HG02885 (cell line): ENCODE results near the gene MROH7.
"Not testable (repeated sequence)": the region's sequence is repeated elsewhere in the genome, so short reads cannot be mapped to it uniquely, and the experiment has no call there.

Experiments
- ATAC-seq: cut with Tn5 transposase; IDR thresholded peaks from one replicate; pipeline ENCODE4 v1.9.1; 2021; ENCODE audit warnings: mild to moderate bottlenecking; ENCODE audit not compliant: unreplicated experiment, poor library complexity

MROH7 gene

DNA sequence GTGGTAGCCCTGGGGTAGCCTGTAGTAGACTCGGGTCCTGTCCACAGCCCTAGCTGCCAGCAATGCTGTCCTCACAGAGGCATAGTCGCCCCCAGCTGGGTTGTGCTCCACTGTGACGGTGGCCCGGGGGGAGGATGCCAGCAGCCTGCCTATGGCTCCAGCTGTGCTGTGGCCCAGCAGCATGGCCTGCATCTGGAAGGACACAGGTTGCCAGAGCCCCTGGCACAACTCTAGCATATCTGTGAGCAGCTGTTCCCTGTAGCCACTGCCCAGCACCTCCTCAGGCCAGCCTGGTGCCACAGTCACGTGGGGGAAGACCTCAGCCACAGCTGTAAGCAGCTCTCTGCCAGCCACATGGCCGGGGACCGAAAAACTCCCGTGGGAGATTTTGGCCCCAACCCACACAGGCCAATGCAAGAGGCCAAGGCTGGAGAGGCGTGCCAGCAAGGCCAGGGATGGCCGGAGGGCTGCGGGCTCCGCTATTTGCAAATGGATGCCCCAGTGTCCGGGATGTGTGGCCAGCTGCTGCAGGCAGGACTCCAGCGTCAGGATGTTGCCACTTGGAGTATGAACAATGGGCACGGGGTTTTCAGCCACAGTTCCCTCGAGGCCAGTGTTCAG is 32.2 kb upstream of the MROH7 start:
- ATAC-seq: no peak

DNA sequence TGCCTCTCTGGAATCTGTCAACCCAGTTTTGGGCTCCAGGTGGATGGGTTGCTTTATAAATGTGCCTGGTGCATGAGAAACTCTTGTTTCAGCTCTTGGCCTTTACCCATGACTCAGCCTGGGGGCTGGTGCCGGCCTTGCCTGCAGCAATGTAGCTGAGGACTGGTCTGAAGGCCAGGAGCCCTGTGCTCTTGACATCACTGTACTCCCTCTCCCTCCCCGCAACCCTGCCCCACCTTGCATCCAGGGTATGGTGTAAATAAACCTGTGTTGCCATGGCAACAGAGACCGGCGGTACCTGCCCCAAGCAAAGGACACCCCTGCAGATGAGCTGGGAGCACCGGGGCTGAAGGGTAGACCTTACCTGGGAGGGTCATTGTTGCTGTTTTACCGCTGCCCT is 31.5 kb upstream of the MROH7 start:
- ATAC-seq: no peak

DNA sequence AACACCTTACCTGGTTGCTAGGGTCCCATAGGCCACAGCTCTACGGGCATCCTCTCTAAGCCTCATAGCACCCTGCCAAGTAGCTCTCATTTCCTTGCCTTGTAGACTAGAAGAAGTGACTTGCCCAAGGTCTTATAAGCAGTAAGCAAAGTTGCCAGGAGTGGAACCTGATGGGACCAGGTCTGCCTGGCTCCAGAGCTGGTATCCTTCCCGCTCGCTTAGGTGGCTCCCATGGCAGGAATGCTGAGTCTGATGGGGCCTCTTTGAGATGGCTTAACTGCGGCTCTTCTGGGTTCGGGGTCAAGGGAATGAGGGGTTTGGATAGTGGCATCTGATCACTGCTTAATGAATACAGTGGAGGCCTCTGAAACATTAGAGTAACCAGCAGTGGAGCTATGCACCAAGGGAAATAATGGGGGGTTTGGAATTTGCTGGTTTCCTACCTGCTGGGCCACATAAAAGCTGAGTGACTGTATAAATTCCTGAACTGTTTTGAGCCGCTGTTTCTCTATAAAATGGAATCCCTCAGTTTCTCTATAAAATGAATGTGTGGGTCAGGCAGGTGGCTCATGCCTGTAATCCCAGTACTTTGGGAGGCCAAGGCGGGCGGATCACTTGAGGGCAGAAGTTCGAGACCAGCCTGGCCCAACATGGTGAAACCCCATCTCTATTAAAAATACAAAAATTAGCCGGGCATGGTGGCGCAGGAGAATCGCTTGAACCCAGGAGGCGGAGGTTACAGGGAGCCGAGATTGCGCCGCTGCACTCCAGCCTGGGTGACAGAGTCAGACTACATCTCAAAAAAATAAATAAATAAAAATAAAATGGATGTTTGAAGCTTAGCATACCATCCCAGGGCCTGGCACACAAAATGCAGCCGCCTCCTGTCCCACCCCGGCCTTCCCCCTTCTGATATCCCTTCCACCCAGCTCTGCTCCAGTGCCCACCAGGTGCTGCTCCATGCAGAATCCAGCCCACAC is 30.7 kb upstream of the MROH7 start:
- ATAC-seq: no peak

DNA sequence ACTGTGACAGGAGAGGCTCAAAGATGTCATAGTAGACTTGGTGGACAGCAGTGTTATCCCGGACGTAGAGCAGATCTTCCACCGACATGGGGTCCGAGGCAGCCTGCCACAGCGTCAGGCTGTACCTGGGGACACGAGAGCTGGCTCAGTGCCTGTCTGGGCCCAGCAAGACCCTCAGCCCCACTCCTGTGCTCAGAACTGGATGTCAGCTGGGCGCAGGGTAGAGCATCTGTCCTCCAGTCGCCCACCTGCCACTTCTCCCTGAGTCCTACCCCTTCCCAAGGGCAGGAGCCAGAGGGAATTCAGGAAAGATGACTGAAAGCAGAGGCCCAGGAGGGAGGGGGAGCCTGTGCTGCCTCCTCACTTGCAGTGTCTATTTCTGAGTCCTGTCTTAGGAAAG is 30.0 kb upstream of the MROH7 start:
- no peak for ATAC-seq

DNA sequence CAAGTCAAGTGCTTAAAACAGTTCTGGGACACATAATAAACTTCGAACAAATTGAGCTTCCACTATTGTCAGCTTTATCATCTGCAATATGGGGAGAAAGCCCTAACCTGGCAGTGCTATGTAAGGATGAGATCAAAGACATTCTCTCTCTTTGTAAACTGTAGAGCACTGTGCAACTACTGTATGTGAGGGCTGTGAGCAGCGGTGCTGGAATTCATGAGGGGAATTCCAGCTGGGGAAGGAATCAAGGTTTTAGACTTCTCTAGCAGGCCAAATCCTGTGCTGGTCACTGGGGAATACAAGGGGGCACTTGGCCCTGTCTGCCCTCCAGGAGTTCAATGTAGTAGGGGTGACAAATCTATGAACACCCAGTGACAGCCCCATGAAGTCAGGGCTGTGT is 27.6 kb upstream of the MROH7 start:
- no peak for ATAC-seq

DNA sequence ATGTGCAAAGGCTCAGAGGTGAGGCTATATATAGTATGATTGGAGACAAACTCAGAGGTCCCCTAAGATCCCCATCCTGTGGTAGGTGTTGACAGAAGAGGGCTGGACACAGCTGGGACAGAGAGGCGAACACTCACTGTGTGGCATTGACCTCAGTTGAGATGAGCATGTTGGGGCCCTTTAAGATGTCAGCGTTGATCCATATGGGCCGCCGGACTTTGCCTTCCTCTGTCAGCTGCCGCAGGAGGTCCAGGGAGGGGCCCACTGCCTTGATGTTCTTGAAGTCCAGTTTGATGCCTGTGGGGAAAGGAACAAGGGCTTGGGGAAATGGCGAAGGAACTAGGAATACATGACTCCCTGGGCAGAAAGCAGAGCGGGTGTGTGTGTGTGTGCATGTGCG is 27.0 kb upstream of the MROH7 start:
- ATAC-seq: no peak

DNA sequence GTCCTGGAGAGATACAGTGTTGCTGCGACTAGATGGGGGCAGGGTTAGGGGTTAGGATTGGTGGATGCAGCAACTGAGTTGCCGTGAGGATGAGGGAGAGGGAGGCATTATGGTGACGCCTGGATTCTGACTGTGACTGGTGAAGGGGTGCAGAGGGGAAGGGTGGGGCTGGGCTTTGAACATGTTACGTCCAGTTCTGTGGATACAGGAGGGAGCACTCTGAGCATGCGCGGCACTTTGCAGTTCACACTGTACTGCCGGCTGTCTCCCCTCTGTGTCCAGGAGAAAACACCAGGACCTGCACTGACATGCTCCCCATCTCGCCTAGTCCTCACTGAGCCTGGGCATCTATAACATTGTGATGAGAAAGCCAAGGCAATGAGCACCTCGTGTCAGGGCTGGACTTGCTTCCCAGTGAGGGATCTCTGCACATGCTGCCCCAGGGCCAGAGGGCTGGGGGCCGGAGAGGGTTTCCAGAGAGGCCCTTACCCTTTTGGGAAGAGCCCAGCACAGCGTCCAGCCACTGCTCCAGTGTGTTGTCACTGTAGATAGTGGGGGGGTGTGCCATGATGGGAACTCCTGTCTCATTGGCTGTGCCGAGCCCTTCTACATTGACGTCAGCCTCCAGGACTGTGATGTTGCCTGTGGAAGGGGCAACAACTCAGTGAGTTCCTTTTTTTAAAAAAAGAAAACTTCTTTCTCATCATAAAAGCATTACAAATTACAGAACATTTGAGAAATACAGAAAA is 25.9 kb upstream of the MROH7 start:
- no peak for ATAC-seq

DNA sequence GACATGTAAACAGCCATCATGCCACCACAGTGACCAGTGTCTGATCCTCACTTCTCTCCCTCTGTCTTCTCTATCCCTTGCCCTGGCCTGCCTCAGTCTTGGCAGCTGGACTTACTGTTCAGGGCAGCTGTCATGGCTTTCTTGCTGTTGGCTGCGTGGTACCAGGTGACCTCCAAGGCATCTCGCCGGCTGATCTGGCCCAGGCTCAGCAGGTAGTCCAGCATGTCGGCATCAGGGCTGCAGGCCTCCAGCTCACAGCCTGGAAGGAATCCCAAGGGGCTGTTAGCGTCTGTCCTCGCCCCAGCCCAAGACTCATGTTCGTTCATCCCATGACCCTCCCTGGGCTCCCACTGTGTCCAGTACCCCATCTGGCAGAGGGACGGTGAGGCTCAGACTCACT is 21.8 kb upstream of the MROH7 start:
- no peak for ATAC-seq

DNA sequence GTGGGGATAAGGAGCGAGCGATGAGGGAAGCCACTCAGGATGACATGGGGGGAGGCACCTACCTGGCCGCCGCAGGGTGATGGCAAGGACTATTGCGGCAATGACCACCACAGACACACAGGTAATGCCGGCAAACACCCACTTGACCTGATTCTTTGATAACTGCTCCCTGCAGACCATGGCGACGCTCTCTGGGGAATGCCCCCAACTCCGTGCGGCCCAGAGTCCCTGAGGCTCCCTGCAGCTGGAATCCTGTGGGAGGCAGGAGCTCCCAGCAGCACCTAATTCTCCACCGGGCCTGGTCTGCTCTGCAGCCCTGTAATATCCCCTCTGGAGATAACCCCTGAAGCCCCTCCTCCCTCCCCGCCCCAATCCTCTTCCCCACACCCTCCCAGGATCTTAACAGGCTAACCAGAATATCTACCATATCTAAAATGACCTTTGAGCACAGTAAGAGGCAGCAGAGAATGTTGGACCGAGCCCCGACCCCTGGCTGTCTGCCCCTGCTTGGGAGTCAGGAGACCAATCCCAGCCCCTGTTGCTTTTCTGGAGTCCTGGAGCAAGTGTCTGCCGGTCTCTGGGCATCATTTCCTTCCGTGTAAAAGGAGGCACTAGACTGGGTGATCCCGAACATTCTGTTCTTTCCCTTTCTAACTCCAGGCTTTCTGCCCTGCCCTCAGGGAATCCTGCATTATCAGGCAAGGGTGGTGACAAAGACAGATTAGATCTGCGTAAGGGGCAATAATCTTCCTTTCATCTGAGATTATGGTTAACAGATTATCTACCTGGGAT is 18.2 kb upstream of the MROH7 start, which contains the start of gene FAM151A:
Gene FAM151A (minus strand): TSS at position 310 of the 792 bp plus-strand sequence. CDS start 130 bp downstream, at position 180.
- ATAC-seq: no peak

DNA sequence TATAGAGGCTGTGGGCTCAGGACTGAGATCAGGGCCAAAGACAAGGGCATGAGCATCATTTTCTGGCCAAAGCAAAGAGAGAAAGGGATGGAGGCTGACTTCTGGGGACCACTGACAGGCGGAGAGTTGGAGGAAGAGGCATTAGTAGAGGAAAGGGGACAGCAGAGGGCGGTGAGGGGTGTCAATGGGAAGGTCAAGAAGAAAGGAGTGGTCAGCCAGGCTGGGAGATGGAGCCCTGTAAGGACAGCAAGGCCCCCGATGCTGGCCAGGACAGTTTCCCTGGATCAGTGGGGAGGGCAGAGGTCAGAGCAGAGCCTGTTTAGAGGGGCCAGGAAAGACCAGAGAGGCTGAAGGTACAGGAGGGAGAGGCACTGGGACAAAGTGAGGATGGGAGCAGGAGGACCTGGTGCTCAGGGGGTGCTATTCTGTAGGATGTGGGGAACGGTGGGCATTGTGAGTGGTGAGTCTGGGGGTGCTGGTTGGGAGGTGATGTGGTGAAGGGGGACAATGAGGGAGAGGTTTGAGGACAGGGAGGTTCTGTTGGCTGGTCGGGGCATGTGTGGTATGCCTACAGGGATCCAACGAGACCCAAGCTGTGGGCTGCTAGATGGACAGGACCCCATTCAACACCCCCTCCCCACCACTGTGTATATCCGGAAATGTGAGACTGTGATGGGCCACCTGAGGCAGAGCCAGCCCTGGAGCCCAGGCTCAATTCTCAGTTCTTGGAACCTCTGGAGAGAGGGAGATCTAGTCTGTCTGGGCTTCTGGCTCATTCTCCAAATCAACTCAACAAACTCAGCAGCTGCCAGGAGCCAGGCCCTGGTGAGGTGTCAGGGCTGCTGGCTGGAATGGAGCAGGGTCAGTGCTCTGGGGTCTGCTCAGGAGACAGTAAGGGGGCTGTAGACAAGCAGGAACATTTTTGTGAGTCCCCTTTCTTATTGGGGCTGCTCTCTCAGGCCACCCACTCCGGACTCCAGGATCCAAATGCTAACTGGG is 16.8 kb upstream of the MROH7 start:
- no peak for ATAC-seq

DNA sequence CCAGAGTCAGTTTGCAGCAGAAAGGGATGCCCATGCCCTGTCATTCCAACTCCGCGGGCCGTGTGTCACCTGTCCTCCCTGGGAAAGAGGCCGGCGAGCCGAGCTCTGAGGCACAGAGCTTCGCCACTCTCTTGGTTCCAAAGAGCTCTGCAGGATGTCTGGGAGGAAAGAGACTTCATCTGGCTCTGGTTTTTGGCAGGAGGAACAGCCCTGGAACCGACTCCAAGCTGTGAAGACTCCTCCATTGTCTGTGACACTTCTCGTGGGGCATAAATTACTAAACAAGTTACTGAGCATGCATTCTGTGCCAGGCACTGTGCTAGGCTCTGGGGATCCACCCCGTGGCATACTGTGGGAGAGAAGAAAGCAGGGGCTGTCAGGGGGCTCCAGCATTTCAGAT is 14.4 kb upstream of the MROH7 start:
- ATAC-seq: no peak

DNA sequence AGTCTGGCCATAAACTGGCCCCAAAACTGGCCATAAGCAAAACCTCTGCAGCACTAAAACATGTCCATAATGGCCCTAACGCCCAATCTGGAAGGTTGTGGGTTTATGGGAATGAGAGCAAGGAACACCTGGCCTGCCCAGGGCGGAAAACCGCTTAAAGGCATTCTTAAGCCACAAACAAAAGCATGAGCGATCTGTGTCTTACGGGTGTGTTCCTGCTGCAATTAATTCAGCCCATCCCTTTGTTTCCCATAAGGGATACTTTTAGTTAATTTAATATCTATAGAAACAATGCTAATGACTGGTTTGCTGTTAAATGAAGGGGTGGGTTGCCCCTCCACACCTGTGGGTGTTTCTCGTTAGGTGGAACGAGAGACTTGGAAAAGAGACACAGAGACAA is 5.8 kb upstream of the MROH7 start:
- ATAC-seq: not testable (repeated sequence)

DNA sequence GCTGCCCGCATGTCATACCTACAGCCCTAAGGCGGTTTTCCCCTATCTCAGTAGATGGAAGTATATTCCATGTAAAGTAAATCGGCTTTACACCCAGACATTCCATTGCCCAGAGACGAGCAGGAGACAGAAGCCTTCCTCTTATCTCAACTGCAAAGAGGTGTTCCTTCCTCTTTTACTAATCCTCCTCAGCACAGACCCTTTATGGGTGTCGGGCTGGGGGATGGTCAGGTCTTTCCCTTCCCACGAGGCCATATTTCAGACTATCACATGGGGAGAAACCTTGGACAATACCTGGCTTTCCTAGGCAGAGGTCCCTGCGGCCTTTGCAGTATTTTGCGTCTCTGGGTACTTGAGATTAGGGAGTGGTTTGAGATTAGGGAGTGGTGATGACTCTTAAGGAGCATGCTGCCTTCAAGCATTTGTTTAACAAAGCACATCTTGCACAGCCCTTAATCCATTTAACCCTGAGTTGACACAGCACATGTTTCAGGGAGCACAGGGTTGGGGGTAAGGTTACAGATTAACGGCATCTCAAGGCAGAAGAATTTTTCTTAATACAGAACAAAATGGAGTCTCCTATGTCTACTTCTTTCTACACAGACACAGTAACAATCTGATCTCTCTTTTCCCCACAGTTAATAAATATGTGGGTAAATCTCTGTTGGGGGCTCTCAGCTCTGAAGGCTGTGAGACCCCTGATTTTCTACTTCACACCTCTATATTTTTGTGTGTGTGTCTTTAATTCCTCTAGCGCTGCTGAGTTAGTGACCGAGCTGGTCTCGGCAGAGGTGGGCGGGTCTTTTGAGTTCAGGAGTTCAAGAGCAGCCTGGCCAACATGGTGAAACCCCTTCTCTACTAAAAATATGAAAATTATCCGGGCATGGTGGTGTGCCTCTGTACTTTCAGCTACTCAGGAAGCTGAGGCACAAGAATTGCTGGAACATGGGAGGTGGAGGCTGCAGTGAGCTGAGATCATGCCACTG is 4.8 kb upstream of the MROH7 start:
- not testable (repeated sequence) for ATAC-seq

DNA sequence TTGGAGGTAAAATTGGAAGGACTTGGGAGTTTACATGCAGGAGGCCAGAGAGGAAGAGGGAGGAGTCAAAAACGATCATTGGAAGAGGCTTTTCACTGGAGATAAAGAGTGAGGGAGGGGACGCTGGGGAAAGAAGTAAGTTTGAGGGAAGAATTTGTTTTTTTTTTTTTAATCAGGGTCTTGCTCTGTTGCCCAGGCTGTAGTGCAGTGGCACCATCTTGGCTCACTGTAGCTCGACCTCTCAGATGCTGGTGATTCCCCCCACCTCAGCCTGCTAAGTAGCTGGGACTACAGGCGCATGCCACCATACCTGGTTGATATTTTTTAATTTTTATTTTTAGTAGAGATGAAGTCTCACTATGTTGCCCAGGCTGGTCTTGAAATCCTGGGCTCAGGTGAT is 1.2 kb upstream of the MROH7 start:
- ATAC-seq: no peak

DNA sequence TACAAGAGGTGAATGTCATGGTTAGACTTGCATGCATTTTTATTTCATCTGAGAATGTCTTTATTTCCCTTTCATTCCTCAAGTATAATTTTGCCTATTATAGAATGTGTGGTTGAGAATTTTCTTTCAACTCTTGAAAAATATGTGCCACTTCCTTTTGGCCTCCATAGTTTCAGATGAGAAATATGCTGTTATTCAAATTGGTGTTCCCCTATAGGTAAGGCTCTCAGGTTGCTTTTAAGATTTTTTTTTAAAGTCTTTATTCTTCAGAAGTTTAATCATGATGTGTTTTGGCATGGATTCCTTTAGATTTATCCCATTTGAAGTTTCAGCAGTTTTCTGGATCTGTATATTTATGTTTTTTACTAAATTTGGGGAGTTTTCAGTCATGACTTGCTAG is 2.1 kb downstream of the MROH7 start:
- no peak for ATAC-seq

DNA sequence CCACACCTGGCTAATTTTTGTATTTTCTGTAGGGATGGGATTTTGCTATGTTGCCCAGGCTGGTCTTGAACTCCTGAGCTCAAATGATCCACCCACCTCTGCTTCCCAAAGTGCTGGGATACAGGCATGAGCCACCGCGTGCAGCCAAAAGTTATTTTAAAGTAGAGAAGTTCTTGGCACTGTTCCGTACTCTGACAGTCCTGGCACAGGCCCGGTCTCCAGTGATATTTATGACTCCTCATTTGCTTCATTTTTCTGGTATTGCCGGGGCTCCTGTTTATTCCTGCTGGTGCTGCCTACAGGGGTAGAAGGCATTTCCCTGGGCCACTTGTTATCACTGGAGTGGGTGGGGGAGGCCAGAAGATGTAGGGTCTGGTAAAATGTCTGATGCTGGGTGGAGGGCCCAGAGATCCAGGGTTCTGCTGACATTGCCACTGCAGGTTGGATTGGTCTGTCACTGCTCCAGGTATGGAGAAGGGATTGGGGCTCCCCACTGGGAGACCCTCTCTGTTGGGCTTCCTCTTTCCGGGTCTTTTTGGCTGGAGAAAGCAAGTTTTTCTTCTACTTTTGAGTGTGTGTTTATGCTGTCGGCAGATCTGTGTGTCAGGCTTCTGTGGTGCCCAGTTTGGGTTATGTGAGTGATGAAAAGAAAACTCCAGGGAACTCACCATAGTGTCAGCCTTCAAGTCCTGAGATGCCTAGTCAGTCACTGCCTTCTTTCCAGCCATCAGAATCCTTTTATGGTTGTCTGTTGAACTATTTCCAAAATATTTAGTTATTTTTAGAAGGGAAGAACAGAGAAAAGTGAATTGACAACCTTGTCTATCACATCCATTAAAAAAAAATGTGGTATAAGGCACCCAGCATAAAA is 4.5 kb downstream of the MROH7 start:
- ATAC-seq: no peak
